ENCODE results near the gene ZNF565.

DNA sequence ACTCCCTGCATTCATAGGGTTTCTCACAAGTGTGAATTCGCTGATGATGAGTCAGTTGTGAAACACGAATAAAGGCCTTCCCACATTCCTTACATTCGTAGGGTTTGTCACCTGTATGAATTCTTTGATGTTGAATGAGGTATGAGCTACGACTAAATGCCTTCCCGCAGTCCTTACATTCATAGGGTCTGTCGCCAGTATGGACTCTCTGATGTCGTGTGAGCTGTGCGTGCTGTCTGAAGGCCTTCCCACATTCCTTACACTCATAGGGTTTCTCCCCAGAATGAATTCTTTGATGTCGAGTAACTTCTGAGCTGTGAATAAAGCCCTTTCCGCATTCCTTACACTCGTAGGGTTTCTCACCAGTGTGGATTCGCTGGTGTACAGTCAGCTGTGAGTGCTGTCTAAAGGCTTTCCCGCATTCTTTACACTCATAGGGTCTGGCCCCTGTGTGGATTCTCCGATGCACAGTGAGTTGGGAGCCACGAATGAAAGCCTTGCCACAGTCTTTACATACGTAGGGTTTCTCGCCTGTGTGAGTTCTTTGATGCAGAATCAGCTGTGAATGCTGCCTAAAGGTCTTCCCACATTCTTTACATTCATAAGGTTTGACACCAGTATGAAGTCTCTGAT, 31.7 kb downstream of the ZNF565 start:
- TF ChIP-seq, protein P1, sequence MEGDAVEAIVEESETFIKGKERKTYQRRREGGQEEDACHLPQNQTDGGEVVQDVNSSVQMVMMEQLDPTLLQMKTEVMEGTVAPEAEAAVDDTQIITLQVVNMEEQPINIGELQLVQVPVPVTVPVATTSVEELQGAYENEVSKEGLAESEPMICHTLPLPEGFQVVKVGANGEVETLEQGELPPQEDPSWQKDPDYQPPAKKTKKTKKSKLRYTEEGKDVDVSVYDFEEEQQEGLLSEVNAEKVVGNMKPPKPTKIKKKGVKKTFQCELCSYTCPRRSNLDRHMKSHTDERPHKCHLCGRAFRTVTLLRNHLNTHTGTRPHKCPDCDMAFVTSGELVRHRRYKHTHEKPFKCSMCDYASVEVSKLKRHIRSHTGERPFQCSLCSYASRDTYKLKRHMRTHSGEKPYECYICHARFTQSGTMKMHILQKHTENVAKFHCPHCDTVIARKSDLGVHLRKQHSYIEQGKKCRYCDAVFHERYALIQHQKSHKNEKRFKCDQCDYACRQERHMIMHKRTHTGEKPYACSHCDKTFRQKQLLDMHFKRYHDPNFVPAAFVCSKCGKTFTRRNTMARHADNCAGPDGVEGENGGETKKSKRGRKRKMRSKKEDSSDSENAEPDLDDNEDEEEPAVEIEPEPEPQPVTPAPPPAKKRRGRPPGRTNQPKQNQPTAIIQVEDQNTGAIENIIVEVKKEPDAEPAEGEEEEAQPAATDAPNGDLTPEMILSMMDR (IDR thresholded peaks at IDR 0.05): no peak
- TF ChIP-seq EZH2phosphoT487 (IDR thresholded peaks at IDR 0.05) (no peak), EZH2 (IDR thresholded peaks at IDR 0.05) (no peak)

Data from neural progenitor cell (in vitro differentiated cells).